ENCODE data around the gene HYPK. TPM values are rescaled to one million over a fixed set of nuclear protein-coding genes. Genes with fewer than 3 reads are reported as not detected.

HYPK gene
- total RNA-seq, 1 experiment from 2014 or later: 22.8 TPM

GRCh38 chr15:43771816-43772215, 28.6 kb upstream of the HYPK start:
- Histone ChIP-seq H3K27ac (ENCODE audit: low read length) (no peak overlapping the region), H3K4me3 (ENCODE audit: low read length) (no peak overlapping the region), H3K27me3 (ENCODE audit: low read length) (no peaks in the 10 kb centered on the region), H4K20me1 (ENCODE audit: low read length) (no peaks in the 10 kb centered on the region), H3K9me3 (ENCODE audit: low read length) (no peaks in the 10 kb centered on the region), H3K4me2 (ENCODE audit: low read length) (no peak overlapping the region), H3K79me2 (ENCODE audit: low read length) (peaks cover 10% of the 10 kb centered on the region; the same call in 1 of the 2 replicates), H2AFZ (ENCODE audit: low read length) (no peak overlapping the region), H3K9me2 (replicated peaks; ENCODE audit: low read length) (no peaks in the 10 kb centered on the region), H3F3A (ENCODE audit: low read length, unreplicated experiment) (no peaks in the 10 kb centered on the region), H3K9ac (ENCODE audit: low read length) (no peak overlapping the region), H3K36me3 (ENCODE audit: low read depth, low read length) (peaks cover 57% of the 10 kb centered on the region), H3K4me1 (ENCODE audit: insufficient read depth, low read length) (peaks cover 11% of the 10 kb centered on the region; the same call in 1 of the 2 replicates)
- DNase-seq (no peak), ATAC-seq (no peak)
- BruUV-seq (replicated peaks): no TSS peak
- ChIA-PET POLR2A (ENCODE audit: unreplicated experiment) (interaction anchor here (0.6 kb wide), 1 partner anchor 39 kb away, joined by 3 read pairs; no protein-coding TSS in a partner anchor), CTCF (no interaction called here)
- intact Hi-C loops (cut with micrococcal nuclease): no loop called here
- no peak for TF ChIP-seq CTCF (conservative IDR thresholded peaks at IDR 0.05; ENCODE audit: low read depth, low read length)
- no peak for TF ChIP-seq EZH2phosphoT487 (IDR thresholded peaks at IDR 0.05; ENCODE audit: borderline replicate concordance, low read length)
- TF ChIP-seq EZH2 (IDR thresholded peaks at IDR 0.05; ENCODE audit: low read length, unreplicated experiment): no peak

GRCh38 chr15:43772624-43773023, 27.8 kb upstream of the HYPK start:
- Histone ChIP-seq H3K4me3 (ENCODE audit: low read length) (no peak overlapping the region), H3K27me3 (ENCODE audit: low read length) (no peaks in the 10 kb centered on the region), H3K4me1 (ENCODE audit: insufficient read depth, low read length) (peaks cover 12% of the 10 kb centered on the region; the same call in 1 of the 2 replicates), H4K20me1 (ENCODE audit: low read length) (no peaks in the 10 kb centered on the region), H3K36me3 (ENCODE audit: low read depth, low read length) (peaks cover 52% of the 10 kb centered on the region), H2AFZ (ENCODE audit: low read length) (no peak overlapping the region), H3K9me2 (replicated peaks; ENCODE audit: low read length) (no peaks in the 10 kb centered on the region), H3F3A (ENCODE audit: low read length, unreplicated experiment) (no peaks in the 10 kb centered on the region), H3K4me2 (ENCODE audit: low read length) (no peak overlapping the region), H3K9ac (ENCODE audit: low read length) (no peak overlapping the region), H3K79me2 (ENCODE audit: low read length) (peaks cover 10% of the 10 kb centered on the region; the same call in 1 of the 2 replicates), H3K9me3 (ENCODE audit: low read length) (no peaks in the 10 kb centered on the region), H3K27ac (ENCODE audit: low read length) (no peak overlapping the region)
- DNase-seq (no peak), ATAC-seq (no peak)
- intact Hi-C loops (cut with micrococcal nuclease): no loop called here
- BruUV-seq (replicated peaks): no TSS peak
- ChIA-PET CTCF (no interaction called here), POLR2A (ENCODE audit: unreplicated experiment) (no interaction called here)
- TF ChIP-seq EZH2phosphoT487 (IDR thresholded peaks at IDR 0.05; ENCODE audit: borderline replicate concordance, low read length) (no peak), EZH2 (IDR thresholded peaks at IDR 0.05; ENCODE audit: low read length, unreplicated experiment) (no peak), CTCF (conservative IDR thresholded peaks at IDR 0.05; ENCODE audit: low read depth, low read length) (no peak)

- BruUV-seq (replicated peaks): no TSS peak
- POLR2A ChIA-PET (ENCODE audit: unreplicated experiment): no interaction called here
These were observed 26.3 kb upstream of the HYPK start for GRCh38 chr15:43774062-43774461.

More at GRCh38 chr15:43774062-43774461, 26.3 kb upstream of the HYPK start:
- Histone ChIP-seq H3K27me3 (ENCODE audit: low read length) (no peaks in the 10 kb centered on the region), H3K9me3 (ENCODE audit: low read length) (no peaks in the 10 kb centered on the region), H4K20me1 (ENCODE audit: low read length) (no peaks in the 10 kb centered on the region), H3K9ac (ENCODE audit: low read length) (no peak overlapping the region), H3K27ac (ENCODE audit: low read length) (no peak overlapping the region), H3K79me2 (ENCODE audit: low read length) (peaks cover 10% of the 10 kb centered on the region; the same call in 1 of the 2 replicates), H3K36me3 (ENCODE audit: low read depth, low read length) (peaks cover 43% of the 10 kb centered on the region), H3K4me3 (ENCODE audit: low read length) (no peak overlapping the region), H3K4me2 (ENCODE audit: low read length) (no peak overlapping the region), H3K4me1 (ENCODE audit: insufficient read depth, low read length) (peaks cover 17% of the 10 kb centered on the region; the same call in 1 of the 2 replicates), H3K9me2 (replicated peaks; ENCODE audit: low read length) (no peaks in the 10 kb centered on the region), H2AFZ (ENCODE audit: low read length) (no peak overlapping the region), H3F3A (ENCODE audit: low read length, unreplicated experiment) (no peaks in the 10 kb centered on the region)
- intact Hi-C loops (cut with micrococcal nuclease): no loop called here
- no peak for DNase-seq
- no peak for ATAC-seq
- CTCF ChIA-PET: interaction anchor here (0.6 kb wide), 1 partner anchor 27 kb away, joined by 3 read pairs; no protein-coding TSS in a partner anchor
- TF ChIP-seq EZH2phosphoT487 (IDR thresholded peaks at IDR 0.05; ENCODE audit: borderline replicate concordance, low read length) (no peak), CTCF (conservative IDR thresholded peaks at IDR 0.05; ENCODE audit: low read depth, low read length) (no peak), EZH2 (IDR thresholded peaks at IDR 0.05; ENCODE audit: low read length, unreplicated experiment) (no peak)
